ENCODE data around the gene MYO10. TPM values are rescaled to one million over a fixed set of nuclear protein-coding genes. Genes with fewer than 3 reads are reported as not detected.

The MYO10 gene
- total and polyA plus RNA-seq, 2 donors (not counting 3 experiments of a cell fraction or from before 2014, with no cell fraction given) = 36.0 to 148 TPM

GRCh38 chr5:16807547-16807864 is 128.6 kb downstream of the MYO10 start:
- POLR2A ChIA-PET = no interaction called here
- no peak for TF ChIP-seq FOS (IDR thresholded peaks at IDR 0.05; ENCODE audit: borderline replicate concordance, insufficient read depth, low read length)
- TF ChIP-seq JUN (IDR thresholded peaks at IDR 0.05; ENCODE audit: borderline replicate concordance, insufficient read depth, insufficient read length, low read depth) = no peak
- TF ChIP-seq EZH2 (IDR thresholded peaks at IDR 0.05; ENCODE audit: borderline replicate concordance, low read depth, low read length, severe bottlenecking) = no peak
- no peak for TF ChIP-seq POLR2A (IDR thresholded peaks at IDR 0.05; ENCODE audit: low read depth, low read length)
- TF ChIP-seq POLR2AphosphoS5 (IDR thresholded peaks at IDR 0.05; ENCODE audit: insufficient read depth, low read depth, low read length) = no peak
- no peak for TF ChIP-seq CTCF (IDR thresholded peaks at IDR 0.05; ENCODE audit: extremely low read depth in 1 of 2, insufficient read depth in 1 of 2, low read depth in 1 of 2, low read length in 2 of 2)
- TF ChIP-seq MAX (IDR thresholded peaks at IDR 0.05; ENCODE audit: insufficient read depth, insufficient read length) = no peak
- TF ChIP-seq MYC (IDR thresholded peaks at IDR 0.05; ENCODE audit: low read depth, low read length) = no peak
- TF ChIP-seq GATA2 (IDR thresholded peaks at IDR 0.05; ENCODE audit: insufficient read depth, insufficient read length, low read depth, low read length) = no peak
- H3K79me2 ChIP-seq (ENCODE audit: control insufficient read depth, insufficient read depth, low read length) = peaks cover 97% of the 10 kb centered on the region
- no peak overlapping the region for H3K4me2 ChIP-seq (ENCODE audit: insufficient read depth, low read length)
- CTCF ChIA-PET = interaction anchor here (0.7 to 1.2 kb wide), 3 partner anchors 16 to 382 kb away, joined by 3 to 4 read pairs (median 3); no protein-coding TSS in a partner anchor
- FAIRE-seq (no peak), DNase-seq (ENCODE audit: low read depth, low spot score) (no peak)
- no TSS peak for BruUV-seq (replicated peaks)
- H3K4me1 ChIP-seq (ENCODE audit: control insufficient read depth, extremely low read depth, insufficient read depth, low read length) = peaks cover 9% of the 10 kb centered on the region
- no peaks in the 10 kb centered on the region for H3K9me3 ChIP-seq (replicated peaks; ENCODE audit: control insufficient read depth, insufficient read depth, low read length)
- dilution Hi-C loops (cut with MboI; ENCODE audit: extremely low pct_ligation_motif_present, low sequenced_read_pairs) = no loop called here
- peaks cover 3% of the 10 kb centered on the region for H4K20me1 ChIP-seq (replicated peaks; ENCODE audit: control insufficient read depth, extremely low read depth, insufficient read depth, low read length)
- intact Hi-C loops (cut with micrococcal nuclease) = no loop called here
- no peak overlapping the region for H3K27ac ChIP-seq (ENCODE audit: insufficient read depth, low read depth, low read length)
- H3K27me3 ChIP-seq (ENCODE audit: control insufficient read depth in 2 of 2, insufficient read depth in 2 of 2, low read length in 2 of 2) = no peaks in the 10 kb centered on the region
- no peaks in the 10 kb centered on the region for H3K9me1 ChIP-seq (replicated peaks; ENCODE audit: control insufficient read depth, extremely low read depth, insufficient read depth, low read length)
- no peak overlapping the region for H2AFZ ChIP-seq (ENCODE audit: low read depth, low read length)
- no peak overlapping the region for H3K4me3 ChIP-seq (replicated peaks in 1 of 3; ENCODE audit: insufficient read depth in 1 of 3, low read depth in 1 of 3, low read length in 3 of 3)
- H3K36me3 ChIP-seq (ENCODE audit: control insufficient read depth in 2 of 2, extremely low read depth in 1 of 2, insufficient read depth in 2 of 2, low read length in 2 of 2) = peaks cover 2 to 3% of the 10 kb centered on the region in 2 experiments
- no peak overlapping the region for H3K9ac ChIP-seq (replicated peaks; ENCODE audit: extremely low read depth, insufficient read depth, low read length)
